Pancreas (tissue), 10 donors: ENCODE results near the gene RNF187. TPM values are rescaled to one million over a fixed set of nuclear protein-coding genes. Genes with fewer than 3 reads are reported as not detected.

Experiments used
- ATAC-seq, 4 donors: fragments of 200-7000 bp; cut with Tn5 transposase; one replicate each; pipeline versions ENCODE4 v1.8.0 to v1.9.1; 2020; ENCODE audit warnings: mild to moderate bottlenecking in 4 of 4, moderate library complexity in 4 of 4
- DNase-seq, 6 donors: peaks; one replicate each; pipeline ENCODE4 v3.0.0-alpha.2; 2020
- FAIRE-seq: peaks from 2 replicates; lab custom pipeline; 2012; peaks lifted over from hg19 to GRCh38; lab: Jason Lieb, UNC
- H3K27ac ChIP-seq, 4 donors: fragments of 200-600 bp; sonication (generic); 1 replicate in 3 of 4; 2 replicates in 1 of 4; pipeline versions ENCODE4 v1.5.0 to v1.8.0; 2020
- H3K27me3 ChIP-seq, 4 donors: fragments of 200-600 bp; one replicate each; pipeline ENCODE4 v1.8.0; 2021
- H3K36me3 ChIP-seq, 3 donors: fragments of 200-600 bp; sonication (generic) in 1 of 3; one replicate each; pipeline versions ENCODE4 v1.5.0 to v1.8.0; 2020 to 2021
- H3K4me1 ChIP-seq, 3 donors: fragments of 200-600 bp; one replicate each; pipeline ENCODE4 v1.8.0; 2021
- H3K4me3 ChIP-seq, 4 donors: fragments of 200-600 bp; sonication (generic) in 2 of 4; one replicate each; pipeline versions ENCODE4 v1.5.0 to v1.8.0; 2020 to 2021
- H3K9me3 ChIP-seq, 4 donors: fragments of 200-600 bp; one replicate each; pipeline ENCODE4 v1.8.0; 2021
- WGBS, 2 donors: extraction: QIAGEN DNeasy Blood & Tissue Kit; methylation state at CpG; one replicate each; pipeline ENCODE4 v1.1.7; 2013; 5-methylcytosine and 5-hydroxymethylcytosine counted together
- intact Hi-C, 3 donors: fragments of 100-400 bp; cut with DNase I; formaldehyde crosslinking; loops; one replicate each; pipeline versions ENCODE4 v1.11.1 to v1.14.2; 2022
- polyA plus RNA-seq, 2 donors: library from polyadenylated mRNA; stranded (reverse); fragments of 200-250 nt; gene quantifications; one replicate each; pipeline ENCODE4 v1.2.3, GENCODE V29; 2013
- total RNA-seq, 6 donors: library from RNA; stranded (reverse); fragmentation: NEBNext Ultra II Directional in 4 of 6; extraction: Animal tissue kit (Norgen Biotek cat#: 25700) in 4 of 6; gene quantifications; one replicate each; pipeline versions ENCODE4 v1.2.1 to v1.2.4, GENCODE V29; 2021 to 2023
- TF ChIP-seq, protein P1 (sequence below), 4 donors: fragments of 200-600 bp; sonication (generic) in 3 of 4; IDR thresholded peaks; one replicate each; pipeline versions ENCODE4 v1.5.0 to v1.8.0; 2021; ENCODE audit warnings: antibody characterized with exemption in 4 of 4
- donor health status: healthy with polysubstance abuse.
- donor health status: DM: no; HTN: no; CAD: no; lungs with moderate emphysema.
- donor health status: DM: no; HTN: no; CAD: no.
- donor health status: control.
- donor health status: control.
- donor health status: Bipolar disorder and iron deficiency.
- donor health status: DM: yes; HTN: yes; CAD: no.
- donor health status: DM: no; HTN: no; CAD: no.
- donor health status: DM: no; HTN: no; CAD: no.
- donor health status: DM: yes; HTN: yes; CAD: no.

RNF187 gene
- total and polyA plus RNA-seq, 8 donors: 16.0 to 60.2 (median 51.4) TPM

DNA sequence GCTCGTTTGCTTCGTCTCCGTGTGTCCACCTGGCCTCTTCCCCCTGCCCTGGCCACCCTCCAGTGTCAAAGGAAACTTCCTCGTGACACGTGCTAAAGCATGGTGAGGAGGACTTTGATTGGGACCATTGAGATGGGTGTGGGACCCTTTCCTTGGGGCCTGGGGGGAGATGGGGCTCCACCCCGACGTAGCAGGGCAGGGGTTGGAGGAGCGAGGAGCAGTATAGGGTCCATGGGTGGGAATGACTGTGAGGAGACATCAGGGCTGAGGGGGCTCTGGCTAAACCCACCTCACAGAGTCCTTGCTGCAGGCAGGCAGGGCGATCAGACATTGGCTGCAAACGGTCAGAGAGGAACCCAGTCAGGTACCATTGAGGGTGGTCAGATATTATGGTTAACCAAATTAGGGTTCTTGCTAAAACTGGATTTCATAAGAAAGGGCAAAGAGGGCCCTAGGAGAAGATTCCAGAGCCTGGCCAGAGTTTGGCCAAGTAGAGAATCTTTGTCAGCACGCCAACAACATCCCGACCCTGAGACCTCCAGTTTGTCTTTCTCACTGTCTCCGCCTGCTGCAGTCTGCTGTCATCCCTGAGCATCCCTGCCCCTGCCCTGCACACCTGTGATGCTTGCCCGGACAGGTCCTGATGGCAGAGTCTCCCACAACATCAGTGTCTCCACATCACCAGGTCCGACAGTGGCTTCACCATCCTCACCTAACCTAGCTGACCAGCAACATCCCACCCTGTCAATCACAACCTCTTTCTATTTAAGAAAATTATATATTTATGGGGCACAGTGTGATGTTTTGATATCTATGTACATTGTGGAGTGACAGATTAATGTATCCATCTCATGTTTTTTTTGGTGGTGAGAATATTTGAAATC, 8.0 kb downstream of the RNF187 start:
- H3K4me1 ChIP-seq: no peaks in the 10 kb centered on the region
- no peaks in the 10 kb centered on the region for H3K9me3 ChIP-seq
- intact Hi-C loops: no loop called here
- H3K4me3 ChIP-seq: no peak overlapping the region
- 88 to 90% methylated on average over 15 of the region's 15 CpGs for WGBS, 2 donors
- TF ChIP-seq, protein P1, sequence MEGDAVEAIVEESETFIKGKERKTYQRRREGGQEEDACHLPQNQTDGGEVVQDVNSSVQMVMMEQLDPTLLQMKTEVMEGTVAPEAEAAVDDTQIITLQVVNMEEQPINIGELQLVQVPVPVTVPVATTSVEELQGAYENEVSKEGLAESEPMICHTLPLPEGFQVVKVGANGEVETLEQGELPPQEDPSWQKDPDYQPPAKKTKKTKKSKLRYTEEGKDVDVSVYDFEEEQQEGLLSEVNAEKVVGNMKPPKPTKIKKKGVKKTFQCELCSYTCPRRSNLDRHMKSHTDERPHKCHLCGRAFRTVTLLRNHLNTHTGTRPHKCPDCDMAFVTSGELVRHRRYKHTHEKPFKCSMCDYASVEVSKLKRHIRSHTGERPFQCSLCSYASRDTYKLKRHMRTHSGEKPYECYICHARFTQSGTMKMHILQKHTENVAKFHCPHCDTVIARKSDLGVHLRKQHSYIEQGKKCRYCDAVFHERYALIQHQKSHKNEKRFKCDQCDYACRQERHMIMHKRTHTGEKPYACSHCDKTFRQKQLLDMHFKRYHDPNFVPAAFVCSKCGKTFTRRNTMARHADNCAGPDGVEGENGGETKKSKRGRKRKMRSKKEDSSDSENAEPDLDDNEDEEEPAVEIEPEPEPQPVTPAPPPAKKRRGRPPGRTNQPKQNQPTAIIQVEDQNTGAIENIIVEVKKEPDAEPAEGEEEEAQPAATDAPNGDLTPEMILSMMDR (IDR thresholded peaks at IDR 0.05): no peak
- DNase-seq: no peak
- H3K36me3 ChIP-seq: peaks cover 0 to 39% (median 7%) of the 10 kb centered on the region in 3 donors
- no peaks in the 10 kb centered on the region for H3K27me3 ChIP-seq
- ATAC-seq: peak in 1 of 4 donors; percentile 14
- no peak overlapping the region for H3K27ac ChIP-seq
- no peak for FAIRE-seq

DNA sequence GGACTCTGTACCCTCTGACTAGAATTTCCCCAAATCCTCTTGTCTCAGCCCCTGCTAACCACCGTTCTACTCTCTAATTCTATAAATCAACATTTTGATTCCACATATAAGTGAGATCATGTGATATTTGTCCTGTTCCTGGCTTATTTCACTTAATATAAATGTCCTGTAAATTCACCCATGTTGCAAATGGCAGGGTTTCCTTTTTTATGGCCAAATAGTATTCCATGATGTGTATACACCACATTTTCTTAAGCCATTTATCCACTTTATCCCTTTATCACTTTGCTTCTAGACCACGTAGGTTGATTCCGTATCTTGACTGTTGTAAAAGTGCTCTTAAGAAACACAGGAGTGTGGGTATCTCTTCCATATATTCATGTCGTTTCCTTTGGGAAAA, 8.9 kb downstream of the RNF187 start:
- H3K4me3 ChIP-seq: no peak overlapping the region
- peaks cover 0 to 2% (median 0%) of the 10 kb centered on the region in 3 donors for H3K4me1 ChIP-seq
- no peaks in the 10 kb centered on the region for H3K9me3 ChIP-seq
- no peaks in the 10 kb centered on the region for H3K27me3 ChIP-seq
- peaks cover 0 to 31% (median 7%) of the 10 kb centered on the region in 3 donors for H3K36me3 ChIP-seq
- intact Hi-C loops: no loop called here
- WGBS, 2 donors: 92 to 98% methylated on average over 4 of the region's 4 CpGs
- FAIRE-seq: no peak
- no peak for DNase-seq
- H3K27ac ChIP-seq: no peak overlapping the region
- ATAC-seq: no peak
- TF ChIP-seq, protein P1 (IDR thresholded peaks at IDR 0.05): no peak

GRCh38 chr1:228496494-228496893, 9.3 kb downstream of the RNF187 start:
- no peak overlapping the region for H3K27ac ChIP-seq
- H3K4me3 ChIP-seq: no peak overlapping the region
- 73 to 82% methylated on average over 3 of the region's 3 CpGs for WGBS, 2 donors
- intact Hi-C loops: no loop called here
- TF ChIP-seq, protein P1 (IDR thresholded peaks at IDR 0.05): no peak
- H3K4me1 ChIP-seq: peaks cover 0 to 4% (median 0%) of the 10 kb centered on the region in 3 donors
- FAIRE-seq: no peak
- no peaks in the 10 kb centered on the region for H3K27me3 ChIP-seq
- no peak for ATAC-seq
- peaks cover 0 to 29% (median 7%) of the 10 kb centered on the region in 3 donors for H3K36me3 ChIP-seq
- DNase-seq: no peak
- no peaks in the 10 kb centered on the region for H3K9me3 ChIP-seq

- H3K27ac ChIP-seq: no peak overlapping the region
- peaks cover 0 to 4% (median 0%) of the 10 kb centered on the region in 3 donors for H3K4me1 ChIP-seq
- ATAC-seq: no peak
- no peaks in the 10 kb centered on the region for H3K9me3 ChIP-seq
- no peak for FAIRE-seq
- intact Hi-C loops: no loop called here
- H3K4me3 ChIP-seq: no peak overlapping the region
- no peak for DNase-seq
- WGBS, 2 donors: 75 to 80% methylated on average over 5 of the region's 5 CpGs
- peaks cover 0 to 22% (median 7%) of the 10 kb centered on the region in 3 donors for H3K36me3 ChIP-seq
- H3K27me3 ChIP-seq: no peaks in the 10 kb centered on the region
- TF ChIP-seq, protein P1 (IDR thresholded peaks at IDR 0.05): no peak
Measured at GRCh38 chr1:228497206-228497605, 10.0 kb downstream of the RNF187 start.

- DNase-seq (no peak), FAIRE-seq (no peak), ATAC-seq (no peak)
- no peak overlapping the region for H3K27ac ChIP-seq
- H3K27me3 ChIP-seq: no peaks in the 10 kb centered on the region
- H3K4me3 ChIP-seq: no peak overlapping the region
- peaks cover 0 to 20% (median 7%) of the 10 kb centered on the region in 3 donors for H3K36me3 ChIP-seq
- intact Hi-C loops: no loop called here
- WGBS, 2 donors: 87 to 91% methylated on average over 8 of the region's 8 CpGs
- no peaks in the 10 kb centered on the region for H3K9me3 ChIP-seq
- TF ChIP-seq, protein P1 (IDR thresholded peaks at IDR 0.05): no peak
- H3K4me1 ChIP-seq: peaks cover 0 to 4% (median 0%) of the 10 kb centered on the region in 3 donors
Measured at GRCh38 chr1:228497817-228498216, 10.6 kb downstream of the RNF187 start.
